GM03348 (cell line): ENCODE results near the gene LRRFIP1.
A peak's percentile ranks its signal among the peaks of the same experiment; 100 is the strongest.

Experiments
- DNase-seq: peaks from one replicate; pipeline ENCODE4 v3.0.0; 2012; ENCODE audit warnings: low spot score

LRRFIP1 gene

DNA sequence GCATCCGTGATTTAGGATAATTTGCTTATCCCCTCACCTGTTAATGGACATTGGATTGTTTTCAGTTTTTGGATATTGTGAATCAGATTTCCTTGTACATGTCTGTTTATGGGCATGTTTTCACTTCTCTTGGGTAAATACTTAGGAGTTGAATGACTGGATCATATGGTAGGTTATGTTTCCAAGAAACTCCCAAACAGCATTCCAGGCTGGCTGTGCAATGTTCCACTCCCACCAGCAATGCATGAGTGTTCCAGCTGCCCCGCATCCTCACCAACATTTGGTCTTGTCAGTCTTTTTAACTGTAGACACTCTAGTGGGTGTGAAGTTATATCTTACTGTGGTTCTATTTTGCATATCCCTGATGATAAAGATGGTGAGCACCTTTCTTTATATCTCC lies 8.9 kb upstream of the LRRFIP1 start:
- DNase-seq: peak; percentile 69

DNA sequence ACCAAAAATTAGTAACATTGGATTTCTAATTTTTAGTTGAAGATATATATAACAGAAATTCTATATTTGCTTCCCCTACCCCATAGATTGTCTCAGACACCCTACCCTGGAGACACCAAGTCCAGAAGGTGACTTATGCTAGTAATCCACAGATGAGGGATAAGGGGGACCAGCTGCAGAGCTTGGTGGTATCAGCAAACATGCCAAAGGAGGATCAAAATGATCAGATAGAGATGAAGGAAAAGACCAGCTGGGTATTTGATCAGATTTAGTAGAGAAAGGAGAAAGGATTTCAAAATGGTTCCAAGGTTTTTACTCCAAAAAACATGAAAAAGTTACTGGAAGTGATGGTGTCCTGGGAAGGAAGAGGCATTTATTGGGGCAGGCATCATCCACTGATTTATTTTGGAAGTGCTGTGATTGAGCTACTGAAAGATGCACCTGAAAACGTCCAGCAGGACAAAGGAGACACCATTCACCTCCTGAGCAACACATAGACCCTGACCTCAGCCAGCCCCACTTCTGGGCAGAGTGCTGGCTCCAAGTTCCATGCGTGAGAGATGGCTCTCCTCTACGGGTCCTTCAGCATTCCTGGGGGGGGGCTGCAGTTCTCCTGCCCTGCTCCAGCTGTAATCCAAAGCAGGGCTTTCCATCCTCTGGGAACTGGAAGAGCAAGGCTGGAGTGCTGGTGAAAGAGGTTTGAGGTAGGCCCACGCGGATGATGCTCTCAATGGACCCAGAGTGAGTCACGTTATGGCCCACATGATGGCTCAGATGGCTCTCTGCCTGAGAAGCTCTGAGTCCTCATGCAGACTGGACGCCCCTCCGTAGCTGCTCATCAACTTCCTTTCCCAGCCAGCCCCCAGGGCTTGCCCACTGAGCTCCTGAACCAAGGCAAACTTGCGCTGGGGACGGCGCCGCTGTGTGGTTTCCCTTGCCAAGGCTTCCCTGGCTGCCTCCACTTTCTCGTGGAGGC lies 3.7 kb upstream of the LRRFIP1 start:
- DNase-seq: no peak

DNA sequence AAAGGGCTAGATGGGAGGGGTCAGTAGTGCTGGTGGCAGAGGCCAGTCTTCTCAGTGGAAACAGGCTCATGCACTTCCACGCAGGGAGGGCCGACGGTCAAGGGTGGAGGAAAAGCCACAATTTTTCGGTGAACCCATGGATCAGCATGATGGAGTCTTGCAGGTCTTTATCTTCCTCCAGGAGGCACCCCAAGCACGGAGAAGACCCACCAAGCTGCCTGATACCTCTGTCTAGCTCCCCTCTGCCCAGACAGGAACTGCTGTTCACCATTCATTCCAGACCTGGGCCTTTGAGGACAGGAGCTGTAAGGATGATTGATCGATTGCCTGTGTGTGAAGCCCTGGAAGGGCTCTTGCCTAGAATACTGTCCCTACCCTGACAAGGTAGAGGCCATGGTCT lies 2.8 kb upstream of the LRRFIP1 start:
- DNase-seq: no peak

DNA sequence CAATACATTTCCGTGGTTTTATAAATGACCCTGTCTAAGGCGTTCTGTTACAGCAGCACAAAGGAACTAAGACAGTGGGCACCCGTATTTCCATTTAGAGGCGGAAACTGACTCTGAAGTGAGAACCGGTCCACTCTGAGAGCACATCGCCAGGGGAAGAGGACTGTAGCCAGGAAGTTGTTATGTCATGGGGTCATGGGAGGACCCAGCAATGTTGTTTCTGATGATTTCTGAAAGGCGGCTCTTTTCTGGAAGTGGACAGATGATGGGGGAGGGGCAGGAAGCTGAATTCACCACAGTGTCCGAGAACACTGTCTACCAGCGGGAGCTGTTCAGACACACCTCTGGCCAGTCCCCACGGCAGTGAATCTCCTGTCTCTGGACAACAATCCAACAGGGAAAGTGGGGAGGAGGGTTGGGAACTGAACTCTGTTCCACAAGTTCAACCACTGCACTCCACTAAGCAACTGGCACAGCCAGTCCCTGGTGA lies 2.1 kb upstream of the LRRFIP1 start:
- DNase-seq: no peak

DNA sequence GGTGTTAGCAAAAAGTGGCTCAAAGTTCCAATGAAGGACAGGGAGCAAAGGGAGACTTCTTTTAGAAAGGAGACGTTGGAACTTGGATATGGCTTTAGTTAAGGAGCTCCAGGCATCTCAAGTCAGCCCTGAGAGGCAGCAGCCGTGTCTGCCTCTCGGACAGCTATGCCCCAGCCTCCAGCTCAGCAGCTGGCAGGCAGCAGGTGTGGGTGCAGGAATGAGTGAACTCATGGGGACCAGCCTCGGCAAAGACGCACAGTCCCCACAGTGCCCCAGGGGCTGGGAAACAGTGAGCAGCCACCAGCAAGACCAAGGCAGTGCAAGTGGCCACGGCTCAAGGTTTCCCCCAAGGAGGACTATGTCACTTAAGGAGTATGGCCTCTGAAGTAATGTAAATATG lies 1.6 kb upstream of the LRRFIP1 start:
- DNase-seq: no peak

DNA sequence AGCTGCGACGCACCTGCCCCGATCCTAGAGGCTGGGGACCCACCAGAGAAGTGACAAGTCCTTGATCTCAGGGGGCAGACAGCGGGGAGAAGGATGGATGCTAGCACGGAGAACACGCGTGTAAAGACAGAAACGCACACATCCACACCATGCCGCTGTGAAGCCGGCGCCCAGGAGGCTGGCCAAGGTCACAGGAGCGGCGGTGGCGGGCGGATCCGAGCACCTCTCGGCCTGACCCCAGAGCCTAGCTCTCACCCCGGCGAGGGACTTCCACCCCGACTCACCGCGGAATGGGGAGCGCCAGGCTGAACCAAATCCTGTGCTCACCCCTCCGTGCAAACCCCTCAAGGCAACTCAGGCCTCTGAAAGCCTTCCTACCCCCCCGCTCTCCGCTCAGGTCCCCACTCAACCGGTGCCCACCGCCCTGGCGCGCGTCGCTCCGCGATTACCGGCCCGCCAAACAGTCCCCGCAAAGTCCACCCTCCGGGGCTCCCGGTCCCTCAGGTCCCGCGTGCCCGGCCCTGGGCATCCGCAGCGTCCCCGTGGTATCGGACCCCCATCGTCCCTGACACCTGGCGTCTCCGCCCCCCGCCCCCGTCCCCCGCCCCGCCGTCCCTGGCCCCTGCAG lies 460 bp upstream of the LRRFIP1 start:
- DNase-seq: peak; percentile 25

DNA sequence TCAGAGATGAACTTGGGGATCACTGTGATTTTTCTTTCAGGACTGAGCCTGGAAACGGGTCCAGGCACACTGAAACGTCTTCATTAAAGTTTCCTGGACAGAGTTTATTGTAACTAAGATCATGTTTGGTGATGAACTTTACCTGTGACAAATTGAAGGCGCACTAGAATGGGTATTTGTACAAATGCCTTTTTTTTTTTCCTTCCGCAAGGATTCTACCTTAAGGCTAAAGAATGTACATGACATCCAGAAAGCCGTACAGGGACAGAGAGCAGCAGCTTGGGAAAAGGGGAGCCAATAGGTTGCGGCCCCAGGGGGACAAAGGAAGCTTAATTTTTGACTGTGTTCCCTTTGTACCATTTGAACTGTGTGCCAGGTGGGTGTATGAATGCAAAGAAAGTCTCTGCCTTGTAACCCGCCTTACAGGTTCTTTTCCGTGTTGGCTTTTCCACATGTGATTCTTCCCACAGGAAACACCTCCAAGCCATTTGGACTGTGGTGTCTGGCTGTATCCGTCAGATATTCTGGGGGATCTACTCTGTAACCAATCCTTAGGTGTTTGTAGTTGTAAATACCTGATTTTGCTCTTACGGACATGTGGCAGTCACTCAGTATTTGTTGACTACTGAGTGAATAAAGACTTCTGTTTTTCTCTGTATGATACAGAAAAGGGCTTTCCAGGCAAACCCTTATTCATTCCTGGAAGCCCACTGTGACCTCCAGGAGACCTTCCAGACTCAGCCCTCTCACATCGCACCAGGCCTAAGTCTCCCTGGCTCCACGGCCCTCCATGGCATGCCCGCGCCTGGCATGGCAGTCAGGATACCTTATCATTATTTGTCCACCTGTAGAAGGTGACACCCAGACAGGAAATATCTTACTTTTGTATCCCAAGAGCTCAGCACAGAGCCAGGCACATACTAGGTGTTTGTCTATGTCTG lies 1.1 kb downstream of the LRRFIP1 start:
- no peak for DNase-seq

DNA sequence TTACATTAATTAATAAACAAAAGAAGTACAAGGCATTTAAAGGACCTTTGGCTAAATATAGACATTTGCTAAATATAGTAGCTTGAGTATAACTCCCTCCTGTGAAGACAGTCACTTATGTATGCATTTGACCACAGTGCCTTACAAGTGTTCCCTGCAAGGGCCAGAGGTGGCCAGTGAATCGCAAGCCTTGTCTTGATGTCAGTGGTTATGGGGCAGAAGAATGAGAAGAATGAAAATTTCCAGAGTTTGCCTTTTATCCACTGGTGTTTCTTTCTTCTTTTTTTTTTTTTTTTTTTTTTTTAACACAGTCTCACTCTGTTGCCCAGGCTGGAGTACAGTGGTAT lies 1.8 kb downstream of the LRRFIP1 start:
- DNase-seq: no peak

DNA sequence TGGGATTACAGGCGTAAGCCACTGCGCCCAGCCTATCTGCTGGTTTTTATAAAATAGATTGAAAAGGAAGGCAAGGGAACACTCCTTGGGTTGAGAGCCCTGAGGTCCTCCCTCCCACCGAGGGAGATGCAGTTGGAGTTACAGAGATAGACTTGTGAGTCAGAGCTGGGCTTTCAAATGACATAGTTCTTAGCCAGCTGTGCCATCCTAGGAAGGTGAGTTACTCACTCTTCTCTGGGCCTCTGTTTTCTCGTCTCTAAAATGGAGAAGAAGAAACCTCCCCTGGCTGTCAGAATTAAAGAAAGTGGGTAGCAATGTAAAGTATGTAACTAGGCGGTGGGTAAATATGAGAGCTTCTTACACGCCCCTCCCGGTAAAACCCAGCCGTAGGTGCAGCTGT lies 2.4 kb downstream of the LRRFIP1 start:
- DNase-seq: peak; percentile 64

DNA sequence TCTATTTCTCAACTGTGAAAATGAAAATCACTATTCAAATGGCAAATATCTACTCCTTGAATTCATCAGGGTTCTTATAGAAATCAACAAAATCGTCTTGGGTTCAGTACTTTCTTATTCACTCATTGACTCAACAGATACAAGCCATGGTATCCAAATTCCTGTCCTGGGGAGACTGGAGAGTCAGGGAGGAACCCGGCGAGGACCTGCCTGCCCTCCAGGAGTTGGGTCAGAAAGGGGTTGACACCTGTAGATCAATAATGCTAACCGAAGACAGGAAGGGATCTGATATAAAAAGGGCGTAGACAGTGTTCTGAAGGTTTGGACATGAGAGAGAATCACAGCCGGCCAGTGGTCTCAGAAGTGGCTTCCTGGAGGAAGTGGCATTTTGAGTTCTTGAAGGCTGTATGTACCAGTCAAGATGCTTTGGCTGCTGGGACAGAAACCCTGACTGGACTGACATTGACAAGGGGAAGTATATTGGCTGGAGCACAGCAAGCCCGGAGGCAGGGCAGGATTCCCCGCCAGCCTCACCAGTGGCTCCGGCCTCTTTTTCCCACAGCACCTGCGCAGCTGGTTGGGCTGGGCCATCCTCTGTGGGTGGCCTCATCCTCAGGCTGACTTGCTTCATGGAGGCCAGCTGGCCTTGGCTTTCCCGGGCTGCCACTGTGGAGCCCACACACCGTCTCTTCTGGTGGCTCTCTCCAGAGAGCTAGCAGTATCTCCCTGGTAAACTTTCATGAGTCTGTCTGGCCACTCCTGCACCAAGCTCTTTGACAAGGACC lies 3.0 kb downstream of the LRRFIP1 start:
- DNase-seq: no peak

DNA sequence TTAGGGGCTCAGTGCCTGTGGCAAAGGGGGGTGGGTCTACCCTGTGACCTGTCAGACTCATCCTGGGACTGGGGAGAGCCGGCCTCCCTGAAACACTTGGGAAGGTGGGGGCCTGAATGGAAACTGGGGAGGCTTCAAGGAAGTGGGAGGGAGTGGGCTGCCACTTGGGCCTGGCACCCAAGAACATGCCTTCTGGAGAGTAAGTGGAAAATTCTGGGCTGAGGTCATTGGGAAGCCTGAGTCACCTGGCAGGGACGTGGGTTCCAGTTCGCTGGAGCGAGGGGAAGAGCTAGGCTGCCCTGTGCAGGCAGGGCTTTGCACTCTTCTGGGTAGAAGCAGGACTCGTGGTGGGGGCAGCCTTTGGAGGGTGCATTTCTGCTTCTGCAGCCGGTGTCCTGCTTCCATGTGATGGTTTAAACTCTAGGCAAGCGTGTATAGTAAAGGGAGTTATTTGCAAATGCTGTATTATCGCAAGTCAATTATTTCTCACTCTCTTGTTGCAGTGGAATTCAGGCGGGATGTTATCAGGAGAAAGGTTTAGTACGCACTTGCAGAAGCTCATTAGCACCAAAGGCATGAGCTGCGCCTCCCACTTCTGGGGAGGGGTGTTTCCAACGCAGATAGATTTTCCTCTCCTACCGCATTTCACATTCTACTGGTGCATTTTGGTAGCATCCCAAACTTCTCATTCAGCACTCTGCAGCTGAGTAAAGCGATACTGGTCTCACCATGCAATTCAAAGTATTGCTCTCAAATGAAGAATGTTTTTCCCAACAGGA lies 3.8 kb downstream of the LRRFIP1 start:
- no peak for DNase-seq

DNA sequence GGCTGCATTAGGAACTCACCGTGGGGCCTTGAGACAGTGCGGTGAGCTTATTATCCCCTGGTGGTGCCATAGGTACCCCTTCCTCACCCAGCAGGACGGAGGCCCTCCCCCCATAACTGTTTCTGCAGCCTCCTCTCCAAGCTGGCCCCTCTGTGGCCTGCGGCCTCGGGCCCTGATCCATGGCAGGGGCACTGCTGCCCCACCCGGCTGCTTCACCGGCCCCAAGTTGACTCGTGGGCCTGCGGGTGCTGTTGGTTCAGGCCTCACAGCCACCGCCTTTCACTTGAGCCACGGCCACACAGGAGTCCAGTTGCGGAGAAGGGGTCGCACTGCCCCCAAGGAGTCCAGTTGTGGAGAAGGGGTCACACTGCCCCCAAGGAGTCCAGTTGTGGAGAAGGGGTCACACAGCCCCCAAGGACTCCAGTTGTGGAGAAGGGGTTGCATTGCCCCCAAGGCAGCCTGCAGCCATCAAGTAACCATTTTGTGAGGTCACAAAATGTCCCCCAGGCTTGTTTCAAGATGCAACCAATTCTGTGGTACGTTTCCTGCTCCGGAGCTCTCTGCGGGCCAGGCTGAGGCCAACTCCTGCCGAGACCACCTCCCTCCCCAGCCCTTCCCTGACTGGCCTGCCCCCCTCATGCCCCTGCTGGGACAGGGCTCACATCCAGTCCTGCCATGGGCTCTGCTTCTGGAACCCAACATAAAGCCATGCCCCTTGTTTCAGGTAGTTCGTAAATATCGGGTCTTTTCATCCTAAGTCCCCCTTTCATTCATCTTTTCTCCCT lies 4.6 kb downstream of the LRRFIP1 start:
- no peak for DNase-seq

DNA sequence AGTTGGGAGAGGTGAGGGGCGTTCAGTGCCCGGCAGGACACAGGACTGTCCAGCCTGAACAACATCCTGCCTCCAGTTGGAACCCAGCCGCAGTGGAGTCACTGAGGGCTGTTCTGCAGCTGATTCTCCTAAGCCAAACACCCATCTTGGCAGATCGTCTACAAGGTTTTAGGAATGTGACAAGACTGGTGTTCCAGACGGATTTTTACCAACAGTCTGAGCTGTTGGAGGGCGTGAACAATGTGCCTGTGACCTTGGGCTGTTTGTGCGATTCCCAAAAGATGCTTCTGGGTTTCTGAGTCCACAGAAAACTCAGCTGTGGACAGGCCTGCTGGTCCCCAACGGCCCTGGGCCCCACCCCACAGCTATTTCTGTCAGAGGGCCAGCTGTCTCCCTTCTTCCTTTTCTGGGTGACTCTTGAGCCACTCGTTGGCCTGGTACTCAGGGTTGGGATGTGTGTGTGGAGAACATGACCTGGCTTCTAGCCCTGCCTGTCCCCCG lies 5.7 kb downstream of the LRRFIP1 start:
- no peak for DNase-seq

DNA sequence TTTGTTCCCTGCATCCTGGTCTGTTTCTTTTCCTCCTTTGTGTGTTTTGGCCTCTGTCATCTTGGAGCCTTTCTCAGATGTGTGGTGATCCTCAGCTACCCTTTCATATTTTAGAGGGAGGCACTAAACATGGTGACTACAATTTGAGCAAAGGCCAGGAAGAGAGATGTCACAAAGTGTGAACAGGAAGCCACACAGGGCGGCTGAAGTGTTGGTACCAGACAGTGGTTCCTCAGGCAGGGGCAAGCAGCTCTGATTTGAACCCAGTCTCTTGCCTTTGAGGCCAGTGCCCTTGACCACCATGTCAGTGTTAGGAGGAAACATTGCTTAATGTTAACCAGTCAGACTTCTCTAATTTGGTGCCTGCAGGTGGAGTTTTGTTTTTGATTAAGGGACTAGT lies 9.2 kb downstream of the LRRFIP1 start:
- DNase-seq: no peak

DNA sequence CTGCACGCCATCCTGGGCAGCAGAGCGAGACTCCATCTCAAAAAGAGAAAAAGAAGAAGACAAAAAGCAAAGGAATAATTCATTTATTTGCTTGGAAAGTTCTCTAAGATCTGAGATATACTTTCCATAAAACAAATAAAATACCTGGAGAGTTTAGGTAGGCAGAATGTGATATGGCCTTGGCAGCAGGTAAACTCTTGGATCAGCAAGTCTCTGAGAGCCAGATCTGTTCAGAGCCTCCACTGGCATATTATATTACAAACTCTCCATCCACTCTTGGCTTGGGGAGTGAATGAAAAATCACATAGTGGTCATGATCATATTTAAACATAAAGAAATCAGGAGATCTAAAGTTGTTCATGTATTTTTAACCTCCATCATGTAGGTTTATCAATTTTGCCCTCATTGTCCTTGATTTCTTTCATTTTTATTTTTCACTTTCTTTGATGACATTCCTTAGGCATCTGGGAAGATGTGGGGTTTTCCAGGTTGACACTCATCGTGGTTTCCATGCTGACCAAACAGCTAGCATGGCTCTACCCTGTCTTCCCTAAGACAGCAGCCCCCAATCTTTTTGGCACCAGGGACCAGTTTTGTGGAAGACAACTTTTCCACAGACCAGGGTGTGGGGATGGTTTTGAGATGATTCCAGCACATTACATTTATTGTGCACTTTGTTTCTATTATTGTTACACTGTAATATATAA lies 10.2 kb downstream of the LRRFIP1 start:
- DNase-seq: no peak

DNA sequence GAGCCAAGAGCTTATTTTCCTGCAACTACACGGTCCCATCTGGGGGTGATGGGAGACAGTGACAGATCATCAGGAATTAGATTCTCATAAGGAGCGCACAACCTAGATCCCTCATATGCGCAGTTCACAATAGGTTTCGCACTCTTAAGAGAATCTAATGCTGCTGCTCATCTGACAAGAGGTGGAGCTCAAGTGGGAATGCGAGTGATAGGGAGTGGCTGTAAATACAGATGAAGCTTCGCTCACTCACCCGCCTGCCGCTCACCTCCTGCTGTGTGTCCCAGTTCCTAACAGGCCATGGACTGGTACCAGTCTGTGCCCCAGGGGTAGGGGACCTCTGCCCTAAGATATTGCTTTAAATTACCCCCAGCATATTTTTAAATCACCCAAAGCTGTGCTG lies 10.8 kb downstream of the LRRFIP1 start:
- DNase-seq: no peak

DNA sequence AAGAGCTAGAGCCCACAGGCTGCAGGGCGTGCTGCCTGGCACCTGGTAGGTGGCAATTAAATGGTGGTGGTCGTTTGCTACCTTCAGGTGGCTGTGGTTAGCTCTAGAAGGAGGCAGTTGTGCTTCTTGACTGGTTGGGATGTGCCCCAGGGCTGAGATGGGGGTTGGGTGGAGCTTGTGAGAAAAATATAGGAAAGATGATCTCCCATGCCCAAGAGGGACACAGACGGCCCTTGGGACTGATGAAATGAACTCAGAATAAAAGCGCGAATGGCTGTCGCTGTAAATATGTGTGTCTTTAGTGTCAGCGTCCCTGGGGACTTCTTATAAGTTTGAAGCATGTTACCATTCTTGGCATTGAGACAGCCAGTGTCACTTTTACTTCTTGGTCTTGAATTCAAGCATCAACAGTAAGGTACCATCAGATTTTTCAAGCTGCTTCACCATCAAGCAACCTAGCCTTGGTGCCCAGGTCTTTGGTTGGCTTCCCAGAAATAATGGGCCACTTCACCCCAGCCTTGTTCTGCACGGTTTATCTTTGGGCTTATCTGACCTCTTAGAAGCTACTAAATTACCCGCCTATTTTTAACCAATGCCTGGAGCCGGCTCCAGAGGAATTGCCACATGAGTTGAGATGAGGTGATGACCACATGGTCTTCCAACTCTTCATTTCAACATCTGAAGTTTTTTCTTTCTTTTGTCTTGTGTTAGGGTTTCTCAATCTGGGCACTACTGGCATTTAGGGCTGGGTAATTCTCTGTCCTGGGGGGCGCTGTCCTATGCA lies 11.9 kb downstream of the LRRFIP1 start:
- DNase-seq: no peak

DNA sequence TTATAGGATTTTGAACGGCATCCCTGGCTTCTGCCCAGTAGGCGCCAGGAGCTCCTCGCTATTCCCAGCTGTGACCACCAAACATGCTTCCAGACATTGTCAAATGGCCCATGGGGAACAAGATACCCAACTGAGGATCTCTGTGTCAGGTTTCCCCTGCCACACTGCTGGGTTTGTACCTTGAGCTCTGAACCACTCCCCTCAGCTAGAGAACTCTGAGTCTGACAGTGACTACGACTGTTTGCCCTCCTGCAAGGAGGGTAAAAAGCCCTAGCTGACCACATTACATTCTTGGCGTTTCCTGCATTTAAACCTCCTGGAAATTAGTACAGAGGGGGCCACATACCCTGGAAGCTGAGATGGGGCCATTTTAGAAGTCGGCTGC lies 12.4 kb downstream of the LRRFIP1 start:
- DNase-seq: no peak
